Muscle of leg (tissue), 11 donors: Measurements from ENCODE around the gene PTF1A. TPM values are rescaled to one million over a fixed set of nuclear protein-coding genes. Genes with fewer than 3 reads are reported as not detected.

Experiments used
- DNase-seq: peaks from one replicate; pipeline ENCODE4 v3.0.0; 2013
- H3K27ac ChIP-seq: one replicate; pipeline ENCODE4 v1.5.1; 2013; ENCODE audit warnings: mild to moderate bottlenecking, low read length, control low read depth
- H3K27me3 ChIP-seq: one replicate; pipeline ENCODE4 v1.6.1; 2013; ENCODE audit warnings: low read length; ENCODE audit not compliant: control insufficient read depth, insufficient read depth
- H3K36me3 ChIP-seq: one replicate; pipeline ENCODE4 v1.6.1; 2013; ENCODE audit warnings: low read length; ENCODE audit not compliant: control insufficient read depth, insufficient read depth
- H3K4me1 ChIP-seq: one replicate; pipeline ENCODE4 v1.6.1; 2013; ENCODE audit warnings: low read length; ENCODE audit not compliant: control insufficient read depth, insufficient read depth
- H3K4me3 ChIP-seq: one replicate; pipeline ENCODE4 v1.5.1; 2013; ENCODE audit warnings: low read length, control low read depth
- H3K9me3 ChIP-seq: replicated peaks from 2 replicates; pipeline ENCODE4 v1.6.1; 2013; ENCODE audit warnings: low read depth, low read length; ENCODE audit not compliant: control insufficient read depth
- WGBS: methylation state at CpG from one replicate; pipeline ENCODE4 v1.1.5; 2013; ENCODE audit warnings: missing lambda C conversion rate; ENCODE audit not compliant: insufficient coverage; 5-methylcytosine and 5-hydroxymethylcytosine counted together
- polyA plus RNA-seq, 8 donors: library from polyadenylated mRNA; unstranded; fragments of 120-200 nt; gene quantifications; one replicate each; pipeline versions ENCODE4 v1.2.1 to v1.2.3, GENCODE V29; 2013; ENCODE audit warnings: inconsistent platforms in 1 of 8, low replicate concordance in 1 of 8; ENCODE audit not compliant: insufficient read length in 8 of 8, insufficient read depth in 1 of 8
- total RNA-seq: library from RNA; stranded (reverse); fragments of 120-200 nt; gene quantifications from one replicate; pipeline ENCODE4 v1.2.4, GENCODE V29; 2013

Gene PTF1A
- total and polyA plus RNA-seq, 9 donors: not detected

GRCh38 chr10:23157239-23157681 lies 34.9 kb upstream of the PTF1A start:
- H3K4me3 ChIP-seq: no peak overlapping the region
- H3K4me1 ChIP-seq: no peaks in the 10 kb centered on the region
- no peak for DNase-seq
- no peaks in the 10 kb centered on the region for H3K9me3 ChIP-seq
- peaks cover 13% of the 10 kb centered on the region for H3K27me3 ChIP-seq
- 44% methylated on average over 12 of the region's 14 CpGs for WGBS
- H3K27ac ChIP-seq: no peak overlapping the region
- no peaks in the 10 kb centered on the region for H3K36me3 ChIP-seq

GRCh38 chr10:23157691-23158369 lies 34.3 kb upstream of the PTF1A start:
- H3K36me3 ChIP-seq: no peaks in the 10 kb centered on the region
- peak; percentile 8 for DNase-seq
- no peak overlapping the region for H3K27ac ChIP-seq
- no peak overlapping the region for H3K4me3 ChIP-seq
- no peaks in the 10 kb centered on the region for H3K9me3 ChIP-seq
- peaks cover 13% of the 10 kb centered on the region for H3K27me3 ChIP-seq
- 45% methylated on average over 3 of the region's 12 CpGs for WGBS
- no peaks in the 10 kb centered on the region for H3K4me1 ChIP-seq

GRCh38 chr10:23158370-23158769 lies 33.7 kb upstream of the PTF1A start:
- peaks cover 14% of the 10 kb centered on the region for H3K27me3 ChIP-seq
- H3K27ac ChIP-seq: no peak overlapping the region
- no peak overlapping the region for H3K4me3 ChIP-seq
- no peaks in the 10 kb centered on the region for H3K36me3 ChIP-seq
- H3K9me3 ChIP-seq: no peaks in the 10 kb centered on the region
- DNase-seq: peak; percentile 66
- WGBS: no CpG with 5 or more reads among the region's 5 CpGs
- no peaks in the 10 kb centered on the region for H3K4me1 ChIP-seq

- WGBS: 8% methylated on average over 13 of the region's 26 CpGs
Measured at GRCh38 chr10:23171232-23171876, 20.8 kb upstream of the PTF1A start.

GRCh38 chr10:23172429-23173213 lies 19.5 kb upstream of the PTF1A start:
- Histone ChIP-seq H3K27me3 (peaks cover 46% of the 10 kb centered on the region), H3K9me3 (no peaks in the 10 kb centered on the region), H3K4me1 (no peaks in the 10 kb centered on the region), H3K4me3 (no peak overlapping the region), H3K27ac (no peak overlapping the region), H3K36me3 (no peaks in the 10 kb centered on the region)
- WGBS: 1% methylated on average over 31 of the region's 41 CpGs
- no peak for DNase-seq

More at GRCh38 chr10:23171232-23171876, 20.8 kb upstream of the PTF1A start:
- H3K27ac ChIP-seq: no peak overlapping the region
- H3K36me3 ChIP-seq: no peaks in the 10 kb centered on the region
- H3K4me1 ChIP-seq: no peaks in the 10 kb centered on the region
- H3K9me3 ChIP-seq: no peaks in the 10 kb centered on the region
- peaks cover 46% of the 10 kb centered on the region for H3K27me3 ChIP-seq
- no peak overlapping the region for H3K4me3 ChIP-seq
- DNase-seq: peak; percentile 51

GRCh38 chr10:23173214-23174073 lies 18.7 kb upstream of the PTF1A start:
- Histone ChIP-seq H3K27me3 (peaks cover 46% of the 10 kb centered on the region), H3K36me3 (no peaks in the 10 kb centered on the region), H3K4me1 (no peaks in the 10 kb centered on the region), H3K4me3 (no peak overlapping the region), H3K9me3 (no peaks in the 10 kb centered on the region), H3K27ac (no peak overlapping the region)
- DNase-seq: no peak
- under 1% methylated on average over 78 of the region's 82 CpGs for WGBS

GRCh38 chr10:23174074-23174976 lies 17.8 kb upstream of the PTF1A start:
- Histone ChIP-seq H3K36me3 (no peaks in the 10 kb centered on the region), H3K9me3 (no peaks in the 10 kb centered on the region), H3K27me3 (peaks cover 51% of the 10 kb centered on the region), H3K4me3 (no peak overlapping the region), H3K27ac (no peak overlapping the region), H3K4me1 (no peaks in the 10 kb centered on the region)
- no peak for DNase-seq
- WGBS: 1% methylated on average over 88 of the region's 88 CpGs

GRCh38 chr10:23174977-23175512 lies 17.1 kb upstream of the PTF1A start:
- H3K27ac ChIP-seq: no peak overlapping the region
- H3K4me1 ChIP-seq: no peaks in the 10 kb centered on the region
- no peaks in the 10 kb centered on the region for H3K9me3 ChIP-seq
- H3K4me3 ChIP-seq: no peak overlapping the region
- WGBS: 5% methylated on average over 12 of the region's 14 CpGs
- H3K36me3 ChIP-seq: no peaks in the 10 kb centered on the region
- DNase-seq: no peak
- H3K27me3 ChIP-seq: peaks cover 52% of the 10 kb centered on the region

GRCh38 chr10:23186178-23186577 lies 5.9 kb upstream of the PTF1A start:
- no peak overlapping the region for H3K27ac ChIP-seq
- 63% methylated on average over 4 of the region's 7 CpGs for WGBS
- H3K9me3 ChIP-seq: no peaks in the 10 kb centered on the region
- no peaks in the 10 kb centered on the region for H3K4me1 ChIP-seq
- no peak for DNase-seq
- H3K36me3 ChIP-seq: no peaks in the 10 kb centered on the region
- H3K4me3 ChIP-seq: no peak overlapping the region
- peaks cover 59% of the 10 kb centered on the region for H3K27me3 ChIP-seq
